ENCODE measurements around the gene TOM1L1. TPM values are rescaled to one million over a fixed set of nuclear protein-coding genes. Genes with fewer than 3 reads are reported as not detected.
"Not testable (repeated sequence)": the region's sequence is repeated elsewhere in the genome, so short reads cannot be mapped to it uniquely, and the experiment has no call there.

TOM1L1 gene, protein sequence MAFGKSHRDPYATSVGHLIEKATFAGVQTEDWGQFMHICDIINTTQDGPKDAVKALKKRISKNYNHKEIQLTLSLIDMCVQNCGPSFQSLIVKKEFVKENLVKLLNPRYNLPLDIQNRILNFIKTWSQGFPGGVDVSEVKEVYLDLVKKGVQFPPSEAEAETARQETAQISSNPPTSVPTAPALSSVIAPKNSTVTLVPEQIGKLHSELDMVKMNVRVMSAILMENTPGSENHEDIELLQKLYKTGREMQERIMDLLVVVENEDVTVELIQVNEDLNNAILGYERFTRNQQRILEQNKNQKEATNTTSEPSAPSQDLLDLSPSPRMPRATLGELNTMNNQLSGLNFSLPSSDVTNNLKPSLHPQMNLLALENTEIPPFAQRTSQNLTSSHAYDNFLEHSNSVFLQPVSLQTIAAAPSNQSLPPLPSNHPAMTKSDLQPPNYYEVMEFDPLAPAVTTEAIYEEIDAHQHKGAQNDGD
- 1 to 10 TPM; 1.4 to 3.2 TPM for total RNA-seq

DNA sequence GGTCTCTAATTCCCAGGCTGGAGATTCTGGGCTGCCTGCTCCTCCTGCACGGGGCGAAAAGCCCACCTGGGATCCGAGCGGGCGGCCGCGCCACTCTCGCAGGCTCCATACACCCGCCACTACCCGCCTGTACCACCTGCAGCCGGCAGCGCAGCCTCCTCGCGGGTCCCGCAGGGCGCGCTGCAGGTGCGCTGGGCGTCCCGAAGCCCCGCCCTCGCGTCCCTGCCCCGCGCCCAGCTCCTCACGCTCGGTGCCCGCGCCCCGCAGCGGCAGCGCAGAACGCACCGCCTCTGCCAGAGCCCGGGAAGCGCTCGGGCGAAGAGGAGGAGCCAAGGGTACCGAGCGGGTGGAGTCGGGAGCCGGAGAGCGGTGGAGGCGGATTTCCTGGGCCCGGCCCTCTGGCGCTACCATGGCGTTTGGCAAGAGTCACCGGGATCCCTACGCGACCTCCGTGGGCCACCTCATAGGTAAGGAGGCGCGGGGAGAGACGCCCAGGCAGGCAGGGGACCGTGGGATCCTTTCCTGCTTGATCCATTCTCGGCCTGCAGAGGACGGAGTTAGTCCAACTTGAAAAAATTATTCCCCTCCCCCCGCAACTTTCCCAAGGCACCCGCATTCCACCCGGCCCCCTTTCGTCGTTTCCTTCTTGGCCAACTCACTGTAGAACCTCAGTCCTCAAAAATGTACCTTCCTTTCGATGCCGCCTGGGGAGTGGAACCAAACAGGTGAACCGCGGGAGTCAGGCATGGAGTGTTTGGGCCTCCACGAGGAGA is at the start of gene TOM1L1:
TSS of gene TOM1L1 (plus strand) at position 396 of the 773 bp plus-strand sequence. CDS start at position 410, 14 bp downstream.
- Mint-ChIP-seq H3K4me1 (no peaks in the 10 kb centered on the region), H3K27ac (no peak within 1 kb of the TSS), H3K4me3 (peak within 1 kb of the TSS; percentile 65), H3K36me3 (ENCODE audit: low read depth) (no peaks in the 10 kb centered on the region), H3K9me3 (no peaks in the 10 kb centered on the region), H3K27me3 (peaks cover 23% of the 10 kb centered on the region)
- ATAC-seq (replicated peaks) = peak; percentile 88

DNA sequence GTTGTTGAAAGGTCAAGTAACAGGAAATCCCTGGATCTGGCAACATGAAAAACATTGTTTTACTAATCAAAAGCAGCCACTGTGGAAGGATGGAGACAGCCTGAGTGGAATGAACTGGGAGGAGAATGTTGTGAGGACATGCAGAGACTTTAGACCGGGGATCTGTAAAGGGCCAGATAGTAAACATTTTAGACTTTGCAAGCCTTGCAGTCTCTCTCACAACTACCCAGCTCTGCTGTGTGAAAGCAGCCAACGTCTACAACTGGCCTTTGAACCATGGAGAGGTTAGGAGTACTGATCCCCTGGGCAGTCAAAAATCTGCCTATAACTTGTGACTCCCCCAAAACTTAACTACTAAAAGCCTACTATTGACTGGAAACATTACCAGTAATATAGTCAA is 41.5 kb upstream of the TOM1L1 start:
- peaks cover 15% of the 10 kb centered on the region for H3K27me3 Mint-ChIP-seq
- no peak overlapping the region for H3K27ac Mint-ChIP-seq
- no peak overlapping the region for H3K4me3 Mint-ChIP-seq
- ATAC-seq (replicated peaks) = no peak
- H3K36me3 Mint-ChIP-seq (ENCODE audit: low read depth) = no peaks in the 10 kb centered on the region
- H3K4me1 Mint-ChIP-seq = no peaks in the 10 kb centered on the region
- no peaks in the 10 kb centered on the region for H3K9me3 Mint-ChIP-seq

DNA sequence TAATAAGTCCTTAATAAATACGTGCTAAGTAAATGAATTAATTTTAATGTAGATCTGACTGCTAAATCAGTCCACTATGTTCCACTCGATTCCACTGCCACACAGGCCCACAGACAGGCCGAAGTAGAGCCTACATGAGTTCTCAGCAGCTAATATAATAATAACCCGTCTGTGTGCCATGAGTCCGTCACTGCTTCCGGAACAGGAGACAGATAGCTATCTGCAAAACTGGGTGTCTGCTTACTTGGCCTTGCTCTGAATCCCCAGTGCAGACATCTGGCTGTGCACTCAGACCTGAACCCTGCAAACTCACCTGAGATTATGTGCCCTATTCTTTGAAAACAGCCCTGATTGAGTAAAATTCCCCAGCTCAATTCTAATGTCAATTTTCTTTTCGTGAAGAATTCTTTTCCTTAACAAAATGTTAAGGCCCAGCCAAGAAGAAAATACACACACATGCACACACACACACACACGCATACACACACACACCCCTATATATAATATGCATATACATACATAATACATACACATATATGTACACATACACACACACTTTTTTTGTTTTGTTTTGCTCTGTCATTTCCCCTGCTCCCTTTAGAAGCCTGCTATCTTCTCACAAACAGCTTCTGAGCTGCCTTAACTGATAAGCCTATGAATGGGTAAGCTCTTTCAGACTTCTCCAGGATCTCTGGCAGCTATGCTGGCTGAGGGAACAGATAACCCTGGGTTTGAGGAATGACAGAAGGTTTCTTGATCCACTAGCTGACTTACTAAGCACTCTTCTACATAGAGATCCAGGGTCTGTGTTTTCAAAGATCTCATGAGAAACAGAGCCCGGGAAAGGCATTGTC is 39.8 kb upstream of the TOM1L1 start:
- H3K9me3 Mint-ChIP-seq = no peaks in the 10 kb centered on the region
- no peak overlapping the region for H3K27ac Mint-ChIP-seq
- no peaks in the 10 kb centered on the region for H3K36me3 Mint-ChIP-seq (ENCODE audit: low read depth)
- H3K4me1 Mint-ChIP-seq = no peaks in the 10 kb centered on the region
- no peak for ATAC-seq (replicated peaks)
- H3K27me3 Mint-ChIP-seq = peaks cover 15% of the 10 kb centered on the region
- H3K4me3 Mint-ChIP-seq = no peak overlapping the region

DNA sequence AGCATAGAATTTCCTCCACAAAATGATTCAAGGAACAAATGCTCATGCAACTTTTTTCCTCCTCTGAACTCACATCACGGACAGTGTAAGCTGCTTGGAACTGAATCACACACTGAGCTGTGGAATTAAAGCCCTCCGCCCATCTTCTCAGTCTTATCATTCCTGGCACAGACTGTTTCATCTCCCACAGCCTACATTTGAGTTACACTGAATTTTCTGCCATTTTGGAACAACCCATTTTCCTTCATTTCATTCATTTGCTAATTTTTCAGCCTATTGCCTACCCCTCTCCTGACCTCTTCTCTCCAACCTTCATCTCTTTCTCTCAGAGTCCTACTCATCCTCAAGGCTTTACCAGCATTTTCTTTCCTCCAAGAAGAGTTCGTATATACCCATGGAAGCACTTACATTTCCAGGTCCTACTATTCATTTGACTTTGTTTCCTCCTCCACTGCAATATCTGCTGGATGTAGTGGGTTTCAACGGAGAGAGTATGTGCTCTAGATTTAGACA is 39.1 kb upstream of the TOM1L1 start:
- H3K27me3 Mint-ChIP-seq = peaks cover 15% of the 10 kb centered on the region
- H3K4me3 Mint-ChIP-seq = no peak overlapping the region
- no peak for ATAC-seq (replicated peaks)
- no peaks in the 10 kb centered on the region for H3K9me3 Mint-ChIP-seq
- H3K36me3 Mint-ChIP-seq (ENCODE audit: low read depth) = no peaks in the 10 kb centered on the region
- no peaks in the 10 kb centered on the region for H3K4me1 Mint-ChIP-seq
- no peak overlapping the region for H3K27ac Mint-ChIP-seq

DNA sequence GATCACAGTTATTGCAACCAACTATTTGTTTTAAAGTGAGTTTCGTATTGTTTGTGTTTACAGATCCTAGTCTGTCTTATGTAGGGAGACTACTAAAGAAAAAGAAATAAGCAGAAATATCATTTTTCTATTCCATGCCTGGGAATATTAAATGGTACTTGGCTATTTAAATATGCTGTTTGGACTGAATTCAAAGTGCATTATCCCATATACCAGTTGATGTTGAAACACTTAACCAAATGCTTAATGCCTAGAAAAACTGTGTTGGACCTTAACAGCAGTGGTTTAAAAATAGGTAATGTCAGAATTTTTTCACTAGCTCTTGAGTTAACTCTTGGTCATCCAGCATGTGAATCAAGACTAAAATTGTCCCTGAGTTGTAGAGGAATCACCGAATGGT is 37.5 kb upstream of the TOM1L1 start:
- Mint-ChIP-seq H3K27ac (no peak overlapping the region), H3K4me3 (no peak overlapping the region), H3K36me3 (ENCODE audit: low read depth) (no peaks in the 10 kb centered on the region), H3K4me1 (no peaks in the 10 kb centered on the region), H3K27me3 (peaks cover 12% of the 10 kb centered on the region), H3K9me3 (no peaks in the 10 kb centered on the region)
- ATAC-seq (replicated peaks) = no peak

DNA sequence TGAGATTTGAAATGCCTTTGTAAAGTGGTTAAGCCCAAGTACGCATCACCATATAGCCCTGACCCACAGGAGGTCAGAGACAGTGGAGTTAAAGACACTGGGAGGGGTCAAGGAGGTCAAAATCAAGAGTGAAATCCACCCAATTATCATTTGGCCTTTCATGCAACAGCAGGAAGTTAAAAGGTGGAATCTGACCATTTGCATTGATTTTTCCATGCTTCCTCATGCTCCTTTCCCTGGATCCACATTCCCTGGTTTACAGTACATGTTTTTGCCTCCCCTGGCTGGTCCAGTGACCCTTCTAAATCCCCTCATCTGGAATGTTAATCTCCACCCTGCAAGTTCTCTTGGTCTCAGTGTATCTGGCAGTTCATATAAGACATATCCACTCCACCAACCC is 36.6 kb upstream of the TOM1L1 start:
- no peak overlapping the region for H3K4me3 Mint-ChIP-seq
- no peak overlapping the region for H3K27ac Mint-ChIP-seq
- no peaks in the 10 kb centered on the region for H3K4me1 Mint-ChIP-seq
- no peak for ATAC-seq (replicated peaks)
- H3K36me3 Mint-ChIP-seq (ENCODE audit: low read depth) = no peaks in the 10 kb centered on the region
- H3K27me3 Mint-ChIP-seq = peaks cover 12% of the 10 kb centered on the region
- H3K9me3 Mint-ChIP-seq = no peaks in the 10 kb centered on the region

DNA sequence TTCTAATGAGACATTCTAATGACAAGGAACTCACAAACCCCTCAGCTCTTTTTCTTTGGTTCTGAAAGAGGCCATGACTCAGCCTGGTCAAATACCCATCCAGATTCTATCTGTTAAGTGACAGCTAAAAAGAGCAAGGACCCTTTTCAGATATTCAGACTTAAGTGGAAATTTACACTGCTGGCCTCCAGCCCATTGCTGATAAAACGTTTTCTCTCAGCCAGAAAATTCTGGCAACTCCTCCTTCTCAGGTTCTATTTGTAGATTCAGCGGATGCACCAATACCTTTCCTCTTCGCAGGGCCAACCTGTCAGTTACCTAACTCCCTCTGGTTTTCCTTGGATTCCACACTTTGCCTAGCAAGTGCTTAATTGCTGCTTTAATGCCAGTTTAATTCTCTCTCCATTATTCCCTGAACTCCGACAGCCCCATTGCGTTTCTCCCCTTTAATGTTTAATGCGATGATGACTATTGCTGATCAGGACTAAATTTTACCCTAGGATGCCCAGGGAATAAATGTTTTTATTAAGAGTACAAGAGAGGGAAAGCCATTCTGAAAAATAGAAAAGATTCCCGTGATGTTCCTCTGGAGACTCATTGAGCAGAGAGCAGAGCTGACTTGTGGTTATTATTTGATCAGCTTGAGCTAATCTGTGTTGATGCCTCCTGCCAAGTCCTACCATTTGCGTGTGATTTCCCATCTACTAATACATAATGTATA is 35.9 kb upstream of the TOM1L1 start:
- no peaks in the 10 kb centered on the region for H3K4me1 Mint-ChIP-seq
- H3K36me3 Mint-ChIP-seq (ENCODE audit: low read depth) = no peaks in the 10 kb centered on the region
- no peak for ATAC-seq (replicated peaks)
- no peak overlapping the region for H3K4me3 Mint-ChIP-seq
- H3K9me3 Mint-ChIP-seq = no peaks in the 10 kb centered on the region
- H3K27me3 Mint-ChIP-seq = peaks cover 12% of the 10 kb centered on the region
- no peak overlapping the region for H3K27ac Mint-ChIP-seq

DNA sequence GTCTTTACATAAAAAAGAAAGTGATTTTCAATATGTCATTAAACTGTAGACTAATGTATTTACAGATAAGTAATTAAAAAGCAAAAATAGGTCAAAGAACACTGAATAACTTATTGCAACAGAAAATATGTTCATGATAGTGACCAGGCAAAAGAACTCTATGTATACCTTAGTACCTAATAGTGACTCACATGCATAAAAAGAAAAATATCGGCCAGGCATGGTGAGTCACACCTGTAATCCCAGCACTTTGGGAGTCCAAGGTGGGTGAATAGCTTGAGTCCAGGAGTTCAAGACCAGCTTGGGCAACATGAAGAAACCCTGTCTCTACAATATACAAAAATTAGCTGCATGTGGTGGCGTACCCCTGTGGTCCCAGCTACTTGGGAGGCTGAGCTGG is 33.0 kb upstream of the TOM1L1 start:
- no peak overlapping the region for H3K27ac Mint-ChIP-seq
- H3K36me3 Mint-ChIP-seq (ENCODE audit: low read depth) = no peaks in the 10 kb centered on the region
- no peak overlapping the region for H3K4me3 Mint-ChIP-seq
- H3K27me3 Mint-ChIP-seq = peaks cover 15% of the 10 kb centered on the region
- no peaks in the 10 kb centered on the region for H3K9me3 Mint-ChIP-seq
- no peaks in the 10 kb centered on the region for H3K4me1 Mint-ChIP-seq
- ATAC-seq (replicated peaks) = no peak

DNA sequence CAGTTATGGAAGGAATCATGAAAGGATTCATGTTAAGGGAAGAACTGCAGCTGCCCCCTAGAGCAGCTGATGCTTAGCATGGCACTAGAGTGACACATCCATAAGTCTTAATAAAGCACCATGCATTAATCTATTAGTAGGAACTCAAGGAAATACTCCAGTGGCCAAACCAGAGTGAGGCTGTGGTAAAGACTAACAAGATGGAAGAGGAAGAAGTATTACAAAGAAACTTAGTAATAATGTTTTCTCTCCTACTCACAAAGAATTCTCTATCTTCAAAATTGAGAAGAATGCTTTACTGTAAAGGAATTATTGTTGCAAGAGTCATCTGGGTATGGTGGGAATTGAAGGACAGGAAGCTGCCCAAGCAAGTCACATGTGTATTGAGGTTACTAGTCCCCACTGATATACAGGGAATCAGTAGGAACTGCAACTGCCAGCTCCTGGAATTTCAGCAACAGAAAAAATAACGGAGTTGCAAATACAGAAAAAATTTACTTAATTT is 29.9 kb upstream of the TOM1L1 start:
- no peak overlapping the region for H3K27ac Mint-ChIP-seq
- H3K9me3 Mint-ChIP-seq = no peaks in the 10 kb centered on the region
- peaks cover 6% of the 10 kb centered on the region for H3K27me3 Mint-ChIP-seq
- no peak overlapping the region for H3K4me3 Mint-ChIP-seq
- no peaks in the 10 kb centered on the region for H3K36me3 Mint-ChIP-seq (ENCODE audit: low read depth)
- ATAC-seq (replicated peaks) = no peak
- H3K4me1 Mint-ChIP-seq = no peaks in the 10 kb centered on the region

DNA sequence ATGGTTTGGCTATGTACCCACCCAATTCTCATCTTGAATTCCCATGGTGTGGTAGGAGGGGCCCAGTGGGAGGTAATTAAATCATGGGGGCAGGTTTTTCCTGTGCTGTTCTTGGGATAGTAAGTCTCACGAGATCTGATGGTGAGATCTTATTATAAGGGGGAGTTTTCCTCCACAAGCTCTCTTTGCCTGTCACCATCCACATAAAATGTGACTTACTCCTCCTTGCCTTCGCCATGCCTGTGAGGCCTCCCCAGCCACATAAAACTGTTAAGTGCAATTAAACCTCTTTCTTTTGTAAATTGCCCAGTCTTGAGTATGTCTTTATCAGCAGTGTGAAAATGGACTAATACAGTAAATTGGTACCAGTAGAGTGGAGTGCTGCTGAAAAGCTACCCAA is 24.7 kb upstream of the TOM1L1 start:
- H3K27ac Mint-ChIP-seq; H3K36me3 Mint-ChIP-seq (ENCODE audit: low read depth); H3K9me3 Mint-ChIP-seq; H3K4me3 Mint-ChIP-seq; H3K4me1 Mint-ChIP-seq; ATAC-seq (replicated peaks): not testable (repeated sequence)
- peaks cover 20% of the 10 kb centered on the region for H3K27me3 Mint-ChIP-seq

DNA sequence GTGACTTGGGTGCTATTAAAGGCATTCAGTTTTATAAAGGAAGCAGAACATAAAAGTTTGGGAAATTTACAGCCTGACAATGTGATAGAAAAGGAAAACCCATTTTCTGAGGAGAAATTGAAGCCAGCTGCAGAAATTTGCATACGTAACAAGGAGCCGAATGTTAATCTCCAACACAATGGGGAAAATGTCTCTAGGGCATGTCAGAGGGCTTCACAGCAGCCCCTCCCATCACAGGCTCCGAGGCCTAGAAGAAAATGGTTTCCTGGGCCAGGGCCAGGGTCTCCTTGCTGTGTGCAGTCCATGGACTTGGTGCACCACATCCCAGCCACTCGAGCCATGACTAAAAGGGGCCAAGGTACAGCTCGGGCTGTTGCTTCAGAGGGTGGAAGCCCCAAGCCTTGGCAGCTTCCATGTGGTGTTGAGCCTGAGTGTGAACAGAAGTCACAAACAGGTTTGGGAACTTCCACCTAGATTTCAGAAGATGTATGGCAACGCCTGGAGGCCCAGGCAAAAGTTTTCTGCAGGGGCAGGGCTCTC is 23.9 kb upstream of the TOM1L1 start:
- H3K9me3 Mint-ChIP-seq = no peaks in the 10 kb centered on the region
- H3K4me3 Mint-ChIP-seq = no peak overlapping the region
- H3K4me1 Mint-ChIP-seq = no peaks in the 10 kb centered on the region
- ATAC-seq (replicated peaks) = no peak
- no peaks in the 10 kb centered on the region for H3K36me3 Mint-ChIP-seq (ENCODE audit: low read depth)
- H3K27ac Mint-ChIP-seq = no peak overlapping the region
- peaks cover 18% of the 10 kb centered on the region for H3K27me3 Mint-ChIP-seq

DNA sequence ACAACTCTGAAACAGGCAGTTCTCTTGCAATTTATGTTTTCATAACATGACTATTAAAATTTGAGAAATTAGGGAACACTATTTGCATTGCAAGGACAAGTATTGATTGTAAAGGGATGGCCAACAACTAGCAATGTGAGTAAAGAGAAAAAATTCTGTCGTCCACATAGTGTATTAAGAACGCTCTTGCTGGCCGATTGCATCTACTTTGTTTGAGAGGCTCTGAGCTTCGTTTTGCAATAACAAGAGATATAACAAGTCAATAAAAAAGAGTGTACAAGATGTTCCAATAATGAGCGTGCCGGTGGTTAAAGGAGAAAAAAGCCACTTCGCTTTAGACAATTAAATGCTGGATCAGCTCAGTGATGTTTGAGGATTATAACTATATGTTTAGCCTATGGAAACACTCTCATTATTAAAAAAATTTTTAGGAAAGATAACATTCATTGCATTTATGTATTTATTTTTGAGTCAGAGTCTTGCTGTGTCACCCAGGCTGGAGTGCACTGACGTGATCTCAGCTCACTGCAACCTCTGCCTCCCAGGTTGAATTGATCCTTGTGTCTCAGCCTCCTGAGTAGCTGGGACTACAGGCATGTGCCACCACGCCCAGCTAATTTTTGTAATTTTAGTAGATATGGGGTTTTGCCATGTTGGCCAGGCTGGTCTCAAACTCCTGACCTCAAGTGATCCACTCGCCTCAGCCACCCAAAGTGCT is 19.2 kb upstream of the TOM1L1 start:
- H3K36me3 Mint-ChIP-seq (ENCODE audit: low read depth) = no peaks in the 10 kb centered on the region
- ATAC-seq (replicated peaks) = no peak
- H3K27me3 Mint-ChIP-seq = peaks cover 15% of the 10 kb centered on the region
- H3K4me3 Mint-ChIP-seq = no peak overlapping the region
- no peaks in the 10 kb centered on the region for H3K4me1 Mint-ChIP-seq
- H3K27ac Mint-ChIP-seq = no peak overlapping the region
- no peaks in the 10 kb centered on the region for H3K9me3 Mint-ChIP-seq

DNA sequence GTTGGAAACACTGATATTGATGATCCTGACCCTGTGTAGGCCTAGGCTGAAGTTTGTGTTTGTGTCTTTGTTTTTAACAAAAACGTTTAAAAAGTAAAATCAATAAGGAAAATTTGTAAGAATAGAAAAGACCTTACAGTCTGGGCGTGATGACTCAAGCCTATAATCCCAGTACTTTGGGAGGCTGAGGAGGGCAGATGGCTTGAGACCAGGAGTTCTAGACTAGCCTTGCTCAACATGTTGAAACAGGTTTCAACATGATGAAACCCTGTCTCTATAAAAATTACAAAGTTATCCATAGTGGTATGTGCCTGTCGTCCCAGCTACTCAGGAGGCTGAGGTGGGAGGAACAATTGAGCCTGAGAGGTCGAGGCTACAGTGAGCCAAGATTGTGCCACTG is 18.3 kb upstream of the TOM1L1 start:
- Mint-ChIP-seq H3K27me3 (peaks cover 15% of the 10 kb centered on the region), H3K27ac (no peak overlapping the region), H3K9me3 (no peaks in the 10 kb centered on the region), H3K36me3 (ENCODE audit: low read depth) (no peaks in the 10 kb centered on the region), H3K4me3 (no peak overlapping the region), H3K4me1 (no peaks in the 10 kb centered on the region)
- no peak for ATAC-seq (replicated peaks)
